ENCODE results near the gene MC1R.
A peak's percentile ranks its signal among the peaks of the same experiment; 100 is the strongest.
"Not testable (repeated sequence)": the region's sequence is repeated elsewhere in the genome, so short reads cannot be mapped to it uniquely, and the experiment has no call there.

Gene MC1R

DNA sequence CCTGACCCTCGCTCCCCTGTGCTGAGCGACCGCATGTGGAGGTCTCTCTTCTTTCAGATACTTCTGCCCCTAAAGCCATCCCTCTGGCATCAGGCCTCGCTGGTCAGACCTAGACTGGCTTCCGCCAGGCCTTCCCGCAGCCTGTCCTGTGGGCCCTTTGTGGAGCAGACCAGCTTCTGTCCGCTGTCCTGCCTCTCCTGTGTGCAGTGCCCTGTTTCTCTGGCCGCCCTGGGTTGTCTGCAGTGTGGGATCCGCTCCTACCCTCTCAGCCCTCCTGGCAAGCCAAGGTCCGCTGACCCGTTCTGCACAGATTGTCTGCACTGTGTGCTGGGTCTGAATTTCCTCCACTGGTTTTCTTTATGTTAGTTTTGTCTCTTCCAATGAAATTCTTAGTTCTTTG is 21.5 kb upstream of the MC1R start:
- DNase-seq, result no peak

DNA sequence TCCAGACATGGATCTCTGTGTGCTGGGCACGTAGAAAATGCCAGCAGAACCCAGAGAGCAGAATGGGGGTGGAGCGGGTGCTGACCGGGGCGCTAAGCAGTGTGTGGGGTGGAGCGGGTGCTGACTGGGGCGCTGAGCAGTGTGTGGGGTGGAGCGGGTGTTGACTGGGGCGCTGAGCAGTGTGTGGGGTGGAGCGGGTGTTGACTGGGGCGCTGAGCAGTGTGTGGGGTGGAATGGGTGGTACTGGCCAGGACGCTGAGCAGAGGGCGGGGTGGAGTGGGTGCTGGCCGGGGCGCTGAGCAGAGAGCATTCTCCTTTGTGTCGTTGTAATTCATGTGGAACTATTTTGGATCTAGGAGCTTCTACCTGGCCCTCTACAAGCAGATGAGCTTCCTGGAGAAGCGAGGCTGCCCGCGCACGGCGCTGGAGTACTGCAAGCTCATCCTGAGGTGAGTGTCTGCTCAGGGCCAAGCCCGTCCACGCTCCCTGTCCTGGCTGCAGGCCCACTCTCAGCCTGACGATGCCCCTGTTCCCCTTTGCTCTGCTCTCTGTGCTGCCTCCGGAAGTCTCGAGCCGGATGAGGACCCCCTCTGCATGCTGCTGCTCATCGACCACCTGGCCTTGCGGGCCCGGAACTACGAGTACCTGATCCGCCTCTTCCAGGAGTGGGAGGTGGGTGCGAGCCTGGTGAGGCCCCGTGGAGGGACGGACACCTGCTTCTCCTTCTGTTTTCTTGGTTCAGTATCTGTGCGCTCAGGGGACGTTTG is 20.3 kb upstream of the MC1R start:
- no peak for DNase-seq

DNA sequence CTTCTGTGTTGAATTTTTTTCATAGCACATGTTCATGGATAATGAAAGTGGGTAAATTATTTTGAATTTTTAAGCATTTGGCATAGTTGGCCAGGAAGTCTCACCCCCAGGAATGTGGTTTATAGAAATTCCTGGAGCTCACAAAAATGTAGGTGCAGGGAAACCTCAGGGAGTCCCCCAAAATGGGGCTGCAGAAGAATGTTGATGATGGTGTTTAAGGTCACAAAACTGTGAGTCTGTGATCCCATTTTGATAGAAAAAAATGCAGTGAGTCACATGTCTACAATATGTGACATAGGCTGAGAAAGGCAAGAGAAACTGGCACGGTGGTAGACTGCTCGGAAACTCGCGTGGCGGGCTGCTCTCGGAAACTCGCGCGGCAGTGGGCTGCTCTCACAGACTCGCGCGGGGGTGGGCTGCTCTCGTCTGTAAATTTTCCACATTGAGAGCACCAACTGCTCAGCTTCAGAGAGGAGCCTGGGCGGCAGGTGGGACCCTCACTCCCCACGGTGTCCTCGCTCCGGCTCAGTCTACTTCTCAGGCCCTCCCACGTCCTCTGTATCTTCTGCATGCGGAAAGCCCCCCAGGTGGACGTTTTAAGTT is 18.7 kb upstream of the MC1R start:
- DNase-seq, result no peak

DNA sequence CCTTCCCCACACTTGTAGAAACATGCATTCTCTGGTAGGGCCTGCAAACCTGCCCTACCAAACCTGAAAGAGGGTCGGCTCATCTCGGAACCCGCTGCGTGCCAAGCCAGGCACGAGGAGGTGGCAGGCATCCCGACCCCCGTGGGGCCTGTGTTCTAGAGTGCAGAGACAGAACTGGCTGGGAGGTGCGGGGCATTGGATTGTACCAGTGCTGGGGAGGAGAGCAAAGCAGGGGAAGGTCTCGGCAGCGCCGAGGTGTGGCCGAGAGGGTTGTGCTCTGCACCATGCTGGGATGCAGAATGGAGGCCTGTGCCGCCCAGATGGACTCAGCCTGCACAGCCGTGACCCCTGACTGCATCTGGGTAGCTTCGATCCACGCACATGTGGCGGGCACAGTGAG is 17.8 kb upstream of the MC1R start:
- DNase-seq, result no peak

DNA sequence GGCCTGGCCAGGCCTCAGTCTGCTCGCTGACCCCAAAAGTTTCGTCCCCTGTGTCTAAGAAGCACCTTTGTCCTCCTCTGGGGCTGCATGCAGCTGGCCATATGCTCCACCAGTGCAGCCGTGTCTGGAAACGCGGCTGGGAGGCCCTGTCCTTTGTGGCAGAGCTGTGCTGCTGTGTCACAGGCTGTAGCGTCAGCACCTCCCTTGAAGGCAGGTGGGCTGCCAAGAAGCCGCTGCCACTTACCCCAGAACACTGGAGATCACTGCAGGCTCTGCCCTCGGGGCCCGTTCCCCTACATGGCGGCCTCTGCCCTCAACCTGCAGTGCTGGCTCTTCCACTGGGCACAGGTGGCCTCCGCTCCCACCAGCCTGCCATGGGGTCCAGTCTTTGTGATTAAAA is 15.7 kb upstream of the MC1R start:
- DNase-seq, result no peak

DNA sequence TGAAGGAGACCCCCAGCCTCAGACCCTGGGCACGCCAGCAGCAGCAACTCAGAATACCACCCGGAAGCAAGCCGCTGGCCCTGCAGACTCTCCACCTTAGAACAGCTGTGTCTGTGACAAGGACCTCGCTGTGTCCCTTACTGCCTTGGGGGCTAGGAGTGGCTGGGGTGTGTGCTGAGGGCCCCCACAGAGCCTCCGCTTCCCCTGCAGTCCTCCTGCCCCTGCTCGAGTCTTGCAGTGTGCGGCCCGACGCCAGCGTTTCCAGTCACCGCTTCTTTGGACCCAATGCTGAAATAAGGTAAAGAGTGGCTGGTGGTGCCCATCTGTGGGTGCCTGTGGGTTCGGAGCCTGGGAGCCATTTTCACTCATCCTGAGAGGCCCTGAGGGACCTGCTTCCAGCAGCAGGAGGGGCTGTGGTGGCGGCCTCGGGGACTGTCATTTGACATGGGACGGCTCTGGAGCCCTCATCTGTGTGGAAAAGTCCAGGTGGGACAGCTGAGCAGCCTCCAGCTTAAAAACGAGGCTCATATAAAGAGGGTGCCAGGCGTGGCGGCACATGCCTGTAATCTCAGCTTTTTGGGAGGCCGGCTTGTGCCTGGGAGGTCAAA is 14.7 kb upstream of the MC1R start:
- DNase-seq, result no peak

DNA sequence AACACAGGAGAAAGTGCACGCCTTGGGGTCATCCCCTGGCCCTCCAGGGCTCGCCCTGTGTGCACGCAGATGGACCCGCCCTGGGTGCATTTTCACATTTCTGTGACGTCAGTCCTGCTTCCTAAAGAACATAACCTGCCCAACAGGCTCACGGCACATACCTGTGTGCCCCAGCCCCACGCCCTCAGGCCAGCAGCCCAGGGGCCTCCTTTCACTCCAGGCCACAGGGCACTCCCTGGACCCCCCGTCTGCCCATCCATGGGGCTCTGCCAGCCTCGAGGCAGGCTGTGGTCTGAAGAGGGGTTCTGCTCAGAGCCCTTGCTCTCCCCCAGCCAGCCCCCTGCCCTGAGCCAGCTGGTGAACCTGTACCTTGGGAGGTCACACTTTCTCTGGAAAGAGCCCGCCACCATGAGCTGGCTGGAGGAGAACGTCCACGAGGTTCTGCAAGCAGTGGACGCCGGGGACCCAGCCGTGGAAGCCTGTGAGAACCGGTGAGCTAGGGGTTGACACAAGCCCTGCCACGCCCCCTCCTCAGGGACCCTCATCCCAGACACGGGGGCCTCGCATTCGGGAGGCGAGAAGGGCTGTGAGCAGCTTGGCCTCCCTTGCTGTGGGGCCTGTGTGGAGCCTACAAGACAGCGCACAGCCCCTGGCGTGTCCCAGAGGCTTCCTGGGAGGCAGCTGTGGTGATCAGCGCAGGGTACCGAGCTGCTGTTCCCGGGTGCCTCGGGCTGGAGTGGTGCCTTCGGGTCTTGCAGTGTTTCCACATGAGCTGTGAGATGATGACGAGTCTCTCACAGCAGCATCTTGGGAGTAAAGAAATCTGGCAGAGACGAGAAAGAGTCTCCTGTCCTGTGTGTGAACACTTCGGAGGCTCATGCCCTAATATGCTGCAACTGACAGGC is 13.8 kb upstream of the MC1R start:
- DNase-seq, result no peak

DNA sequence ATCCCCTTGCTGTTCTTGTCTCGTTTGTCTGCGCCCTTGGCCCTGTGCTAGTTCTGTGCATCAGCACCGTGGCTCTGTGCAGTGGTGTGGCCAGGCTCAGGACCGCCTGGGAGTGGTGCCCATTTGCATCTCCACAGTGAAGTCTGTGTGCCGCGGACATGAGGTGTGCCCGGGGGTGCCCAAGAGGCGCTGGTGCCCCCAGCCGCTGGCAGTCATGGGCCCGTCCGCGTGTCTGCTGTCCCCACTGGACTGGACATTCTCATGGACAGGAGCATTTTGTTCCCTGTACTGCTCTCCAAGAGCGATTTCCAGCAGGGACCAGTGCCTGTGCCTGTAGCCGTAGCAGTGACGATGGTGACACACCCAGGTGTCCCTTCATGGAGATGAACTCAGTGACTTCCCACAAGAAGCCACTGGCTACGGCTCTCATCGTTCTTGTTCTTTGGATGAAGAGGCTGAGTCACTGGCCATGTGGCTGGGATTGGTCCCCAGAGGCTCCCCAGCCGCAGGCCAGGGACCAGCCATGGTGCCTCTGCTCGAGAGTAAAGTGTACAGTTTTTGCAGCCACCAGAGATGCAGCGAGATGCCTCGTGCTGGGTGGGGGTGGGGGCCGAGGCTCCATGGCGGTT is 13.0 kb upstream of the MC1R start:
- no peak for DNase-seq

DNA sequence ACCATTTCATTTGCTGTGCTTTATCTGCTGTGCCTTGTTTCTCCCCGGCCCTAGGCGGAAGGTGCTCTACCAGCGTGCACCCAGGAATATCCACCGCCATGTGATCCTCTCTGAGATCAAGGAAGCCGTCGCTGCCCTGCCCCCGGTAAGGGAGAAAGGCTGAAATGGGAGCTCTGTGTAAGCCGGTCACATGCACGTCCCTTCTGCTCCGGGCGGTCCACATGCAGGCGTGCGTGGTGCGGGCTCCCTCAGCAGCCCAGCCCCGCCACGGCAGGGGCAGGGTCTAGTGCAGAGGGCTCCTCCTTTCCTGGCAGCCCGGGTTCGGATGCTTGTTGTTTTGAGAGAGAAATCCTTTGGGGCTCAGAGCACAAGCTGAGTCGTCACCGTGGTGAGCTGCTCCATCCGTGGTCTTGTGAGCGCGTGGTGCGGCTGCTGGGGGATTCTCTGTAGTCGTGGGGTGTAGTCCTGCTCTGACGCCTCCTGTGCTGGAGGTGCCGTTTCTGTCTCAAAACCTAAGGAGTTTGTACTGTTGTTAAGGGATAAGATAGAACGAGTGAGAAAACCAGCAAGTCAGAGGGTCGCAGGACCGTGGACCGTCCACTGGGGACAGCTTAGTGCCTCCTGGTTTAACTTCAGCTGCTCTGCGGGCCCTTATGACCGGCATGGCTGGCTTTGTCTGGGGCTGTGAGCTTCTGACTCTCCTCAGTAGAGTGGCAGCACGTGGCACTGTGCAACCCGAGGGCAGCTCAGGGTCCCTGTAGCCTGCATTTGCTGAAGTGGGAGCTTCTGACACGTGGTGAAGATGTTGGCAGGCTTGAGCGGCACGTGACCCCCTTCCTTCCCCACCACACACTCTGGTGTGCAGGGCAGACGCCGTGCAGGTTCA is 12.3 kb upstream of the MC1R start:
- no peak for DNase-seq

DNA sequence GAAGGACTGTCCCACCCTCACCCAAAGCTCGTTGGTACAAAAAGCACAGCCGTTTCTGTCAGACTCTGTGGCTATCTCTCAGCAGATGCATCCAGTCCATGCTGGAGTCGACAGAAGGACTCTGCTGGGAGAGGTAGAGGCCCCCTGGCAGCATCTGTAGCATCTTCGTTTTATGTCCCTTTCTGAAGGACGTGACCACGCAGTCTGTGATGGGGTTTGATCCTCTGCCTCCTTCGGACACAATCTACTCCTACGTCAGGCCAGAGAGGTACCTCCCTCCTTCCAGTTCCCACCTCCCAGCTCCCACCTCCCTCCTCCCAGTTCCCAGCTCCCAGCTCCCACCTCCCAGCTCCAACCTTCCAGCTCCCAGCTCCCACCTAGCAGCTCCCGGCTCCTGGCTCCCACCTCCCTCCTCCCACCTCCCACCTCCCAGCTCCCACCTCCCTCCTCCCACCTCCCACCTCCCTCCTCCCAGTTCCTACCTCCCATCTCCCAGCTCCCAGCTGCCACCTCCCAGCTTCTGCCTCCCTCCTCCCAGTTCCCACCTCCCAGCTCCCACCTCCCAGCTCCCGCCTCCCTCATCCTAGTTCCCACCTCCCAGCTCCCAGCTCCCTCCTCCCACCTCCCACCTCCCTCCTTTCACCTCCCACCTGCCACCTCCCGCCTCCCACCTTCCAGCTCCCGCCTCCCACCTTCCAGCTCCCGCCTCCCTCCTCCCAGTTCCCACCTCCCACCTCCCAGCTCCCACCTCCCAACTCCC is 11.4 kb upstream of the MC1R start:
- no peak for DNase-seq

DNA sequence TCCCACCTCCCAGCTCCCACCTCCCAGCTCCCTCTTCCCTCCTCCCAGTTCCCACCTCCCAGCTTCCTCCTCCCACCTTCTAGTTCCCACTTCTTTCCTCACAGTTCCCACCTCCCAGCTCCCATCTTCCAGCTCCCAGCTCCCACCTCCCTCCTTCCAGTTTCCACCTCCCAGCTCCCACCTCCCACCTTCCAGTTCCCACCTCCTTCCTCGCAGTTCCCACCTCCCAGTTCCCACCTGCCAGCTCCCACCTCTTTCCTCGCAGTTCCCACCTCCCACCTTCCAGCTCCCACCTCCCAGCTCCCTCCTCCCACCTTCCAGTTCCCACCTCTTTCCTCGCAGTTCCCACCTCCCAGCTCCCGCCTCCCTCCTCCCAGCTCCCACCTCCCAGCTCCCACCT is 10.4 kb upstream of the MC1R start:
- no peak for DNase-seq

DNA sequence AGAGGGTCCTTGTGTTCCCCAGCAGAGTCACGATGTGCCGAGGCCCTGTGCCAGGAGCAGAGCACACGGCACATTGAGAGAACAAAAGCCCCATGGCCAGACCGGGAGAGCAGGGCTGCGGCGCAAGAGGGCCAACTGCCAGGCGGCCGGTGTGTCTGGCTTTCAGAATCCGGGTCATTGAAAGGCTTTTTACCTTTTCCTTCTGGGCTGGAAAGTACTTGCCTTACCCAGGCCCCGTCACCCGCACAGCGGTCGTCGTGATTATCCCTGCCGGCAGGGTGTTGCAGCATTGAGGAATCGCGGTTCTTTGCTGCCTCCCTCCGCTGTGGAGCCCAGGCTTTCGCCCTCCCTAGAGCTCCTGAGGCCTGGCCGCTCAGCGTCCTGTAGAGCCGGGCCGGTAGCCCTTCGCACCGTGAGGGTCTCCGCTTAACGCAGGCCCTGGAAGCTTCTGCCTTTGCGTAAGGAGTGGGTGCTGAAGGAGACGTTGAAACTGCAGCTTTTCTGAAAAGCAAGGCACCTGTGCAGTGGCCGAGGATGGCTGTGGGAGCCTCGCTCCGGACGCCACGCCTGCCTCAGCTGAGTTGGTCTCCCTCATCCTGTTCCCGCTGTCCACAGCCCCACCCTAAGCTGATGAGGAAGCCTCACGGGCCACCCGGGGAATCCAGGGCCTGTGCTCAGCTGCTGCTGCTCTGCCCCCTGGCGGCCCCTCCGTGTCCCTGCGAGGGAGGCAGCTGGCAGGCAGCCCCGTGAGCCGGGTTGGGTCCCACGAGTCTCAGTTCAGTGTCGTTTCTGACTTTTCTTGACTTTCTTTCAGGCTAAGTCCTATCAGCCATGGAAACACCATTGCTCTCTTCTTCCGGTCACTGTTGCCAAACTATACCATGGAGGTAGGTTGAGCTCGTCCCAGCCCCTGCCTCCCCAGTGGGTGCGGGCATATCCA is 8.6 kb upstream of the MC1R start:
- DNase-seq, result peak; percentile 74

DNA sequence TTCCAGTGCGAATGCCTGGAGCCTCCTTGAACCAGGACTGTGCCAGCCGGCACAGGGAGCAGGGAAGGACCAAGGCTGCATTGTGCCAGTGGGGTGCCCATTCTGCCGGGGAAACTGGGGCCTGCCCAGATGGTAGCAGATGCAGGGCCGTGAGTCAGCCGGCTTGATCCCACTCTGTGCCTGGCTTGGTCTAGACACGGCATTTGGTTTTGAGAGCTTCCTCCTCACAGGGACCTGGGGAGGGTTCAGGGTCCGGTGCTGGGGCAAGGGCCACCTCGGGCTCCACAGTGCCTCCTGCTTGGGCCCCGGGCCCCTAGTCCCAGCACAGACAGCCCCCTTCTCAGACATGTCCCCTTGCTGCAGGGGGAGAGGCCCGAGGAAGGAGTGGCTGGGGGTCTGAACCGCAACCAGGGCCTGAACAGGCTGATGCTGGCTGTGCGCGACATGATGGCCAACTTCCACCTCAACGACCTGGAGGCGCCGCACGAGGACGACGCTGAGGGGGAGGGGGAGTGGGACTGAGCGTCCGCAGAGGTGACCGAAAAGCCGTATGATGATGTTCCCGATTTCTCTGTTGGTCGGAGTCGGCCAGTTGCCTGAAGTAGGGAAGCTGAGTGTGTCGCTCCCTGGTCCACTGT is 7.8 kb upstream of the MC1R start:
- DNase-seq, result no peak

DNA sequence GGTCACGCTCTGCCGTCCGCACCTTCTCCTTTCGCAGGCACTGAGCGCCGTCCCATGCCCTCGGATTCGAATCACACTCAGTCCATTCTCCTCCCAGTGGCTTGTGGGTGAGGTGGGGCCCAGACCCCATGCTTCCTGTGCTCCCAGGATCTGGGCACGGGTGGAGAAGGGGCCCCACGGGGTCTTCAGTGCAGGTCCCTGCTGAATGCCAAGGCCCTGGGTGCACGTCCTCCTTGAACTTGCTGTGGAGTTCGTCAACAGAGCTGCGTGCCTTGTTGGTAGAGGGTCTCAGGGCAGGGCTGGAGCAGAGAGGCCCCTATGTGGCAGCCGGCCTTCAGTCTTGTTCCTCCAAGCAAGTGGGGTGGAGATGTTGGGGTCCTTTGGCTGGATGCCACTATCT is 7.3 kb upstream of the MC1R start:
- no peak for DNase-seq

DNA sequence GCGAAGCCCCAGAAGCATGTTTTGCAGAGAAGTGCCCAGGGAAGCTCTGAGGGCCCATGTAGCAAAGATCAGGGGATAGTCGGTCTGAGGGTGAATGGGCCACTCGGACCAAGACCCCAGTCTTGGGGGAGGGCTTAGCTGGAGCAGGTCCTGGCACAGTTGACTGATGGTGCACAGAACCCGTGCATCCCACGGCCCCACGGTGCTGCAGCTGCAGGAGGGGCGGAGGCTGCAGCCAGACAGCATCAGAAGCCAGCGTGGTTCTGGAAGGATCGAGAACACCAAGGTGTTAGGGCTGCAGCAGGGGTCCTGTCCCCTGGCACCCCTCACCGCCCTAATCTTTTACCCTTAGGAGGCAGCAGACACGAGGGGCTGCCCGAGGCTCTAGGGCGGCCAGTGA is 6.5 kb upstream of the MC1R start:
- no peak for DNase-seq

DNA sequence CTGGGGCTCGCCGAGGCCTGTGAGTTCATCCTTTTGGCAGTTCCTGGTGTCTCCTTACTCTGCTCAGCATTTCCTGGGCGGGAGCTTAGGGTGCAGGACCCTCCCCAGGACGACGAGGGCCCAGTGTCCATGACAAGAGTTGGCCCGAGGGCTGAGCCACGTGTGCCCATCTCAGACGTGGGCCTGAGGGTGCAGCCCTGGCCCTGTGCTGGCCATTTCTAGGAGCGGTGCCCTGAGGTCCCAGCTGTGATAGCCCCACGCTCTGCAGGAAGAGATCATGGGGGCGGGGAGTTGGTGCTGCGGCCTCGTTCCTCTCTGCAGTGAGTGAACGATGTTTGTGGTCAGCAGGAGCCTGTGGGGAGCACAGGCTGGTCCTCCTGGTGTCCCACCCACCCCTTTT is 6.0 kb upstream of the MC1R start:
- no peak for DNase-seq

DNA sequence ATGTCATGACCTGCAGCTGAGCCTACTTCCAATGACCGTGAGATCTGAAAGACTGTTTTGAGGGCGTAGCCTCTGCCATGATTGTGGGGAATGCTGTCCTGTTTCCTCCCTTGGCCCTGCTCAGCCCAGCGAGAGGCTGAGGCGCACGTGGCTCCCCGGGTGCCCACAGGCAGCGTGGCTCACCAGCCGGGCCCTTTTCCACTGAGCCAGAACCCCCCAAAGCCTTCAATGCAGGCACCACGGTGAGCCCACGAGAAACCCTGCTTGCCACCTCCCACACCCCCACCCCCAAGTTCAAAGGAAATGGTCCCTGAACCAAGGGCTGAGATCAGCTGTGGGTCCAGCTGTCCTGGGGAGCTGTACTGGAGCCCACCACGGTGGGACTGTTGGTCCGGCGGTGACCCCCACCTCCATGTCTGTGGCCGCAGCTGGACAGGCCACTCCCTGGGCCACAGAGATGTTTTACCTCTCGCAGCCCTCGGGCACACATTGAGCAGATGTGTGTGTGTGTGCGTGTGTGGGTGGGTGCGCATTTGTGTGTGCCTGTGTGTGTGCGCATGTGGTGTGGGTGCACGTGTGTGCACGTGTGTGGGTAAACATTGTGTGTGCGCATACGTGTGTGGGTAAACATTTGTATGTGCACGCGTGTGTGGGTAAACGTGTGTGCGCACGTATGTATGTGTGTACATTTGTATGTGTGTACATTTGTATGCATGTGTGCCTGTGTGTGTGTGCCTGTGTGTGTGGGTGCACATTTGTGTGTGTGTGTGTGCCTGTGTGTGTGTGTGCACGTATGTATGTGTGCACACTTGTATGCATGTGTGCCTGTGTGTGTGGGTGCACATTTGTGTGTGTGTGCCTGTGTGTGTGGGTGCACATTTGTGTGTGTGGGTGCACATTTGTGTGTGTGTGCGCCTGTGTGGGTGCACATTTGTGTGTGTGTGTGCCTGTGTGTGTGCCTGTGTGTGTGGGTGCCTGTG is 5.0 kb upstream of the MC1R start:
- DNase-seq, result no peak

DNA sequence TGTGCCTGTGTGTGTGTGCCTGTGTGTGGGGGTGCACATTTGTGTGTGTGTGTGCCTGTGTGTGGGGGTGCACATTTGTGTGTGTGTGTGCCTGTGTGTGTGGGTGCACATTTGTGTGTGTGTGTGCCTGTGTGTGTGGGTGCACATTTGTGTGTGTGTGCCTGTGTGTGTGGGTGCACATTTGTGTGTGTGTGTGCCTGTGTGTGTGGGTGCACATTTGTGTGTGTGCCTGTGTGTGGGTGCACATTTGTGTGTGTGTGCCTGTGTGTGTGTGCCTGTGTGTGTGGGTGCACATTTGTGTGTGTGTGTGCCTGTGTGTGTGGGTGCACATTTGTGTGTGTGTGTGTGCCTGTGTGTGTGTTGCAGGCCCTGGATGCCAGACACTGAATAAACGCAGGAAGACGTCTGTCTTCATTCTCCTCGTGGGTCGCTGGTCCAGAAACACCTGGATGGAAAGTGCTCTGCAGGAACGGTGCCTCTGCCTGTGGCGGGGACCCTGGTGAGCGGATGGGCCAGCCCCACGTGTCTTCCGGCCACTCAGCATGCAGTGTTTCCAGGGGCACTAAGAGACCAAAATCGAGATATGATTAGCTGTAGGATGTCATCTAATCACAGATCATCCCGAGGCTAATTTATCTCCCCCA is 3.9 kb upstream of the MC1R start:
- not testable (repeated sequence) for DNase-seq

Data from activated naive CD4-positive, alpha-beta T cell treated with anti-CD3 and anti-CD28 coated beads, Interleukin-2, amount 50 U/mL, for 16 hours (primary cell).